Liver (tissue), 3 donors: ENCODE measurements around the gene ZNF749.

Source experiments
- TF ChIP-seq, protein P1 (sequence below): IDR thresholded peaks from 2 replicates; pipeline ENCODE4 v1.6.1; 2016; ENCODE audit warnings: antibody characterized with exemption, mild to moderate bottlenecking
- TF ChIP-seq, protein P2 (sequence below): IDR thresholded peaks from 2 replicates; pipeline ENCODE4 v1.6.1; 2016; ENCODE audit warnings: antibody characterized with exemption
- TF ChIP-seq, protein P3 (sequence below): fragments of 150-350 bp; IDR thresholded peaks from 2 replicates; pipeline ENCODE4 v1.5.1; 2017; ENCODE audit warnings: improper control_type of control experiment, low read depth, low read length; ENCODE audit not compliant: missing input control
- donor health status: healthy.
- donor health status: healthy.

DNA sequence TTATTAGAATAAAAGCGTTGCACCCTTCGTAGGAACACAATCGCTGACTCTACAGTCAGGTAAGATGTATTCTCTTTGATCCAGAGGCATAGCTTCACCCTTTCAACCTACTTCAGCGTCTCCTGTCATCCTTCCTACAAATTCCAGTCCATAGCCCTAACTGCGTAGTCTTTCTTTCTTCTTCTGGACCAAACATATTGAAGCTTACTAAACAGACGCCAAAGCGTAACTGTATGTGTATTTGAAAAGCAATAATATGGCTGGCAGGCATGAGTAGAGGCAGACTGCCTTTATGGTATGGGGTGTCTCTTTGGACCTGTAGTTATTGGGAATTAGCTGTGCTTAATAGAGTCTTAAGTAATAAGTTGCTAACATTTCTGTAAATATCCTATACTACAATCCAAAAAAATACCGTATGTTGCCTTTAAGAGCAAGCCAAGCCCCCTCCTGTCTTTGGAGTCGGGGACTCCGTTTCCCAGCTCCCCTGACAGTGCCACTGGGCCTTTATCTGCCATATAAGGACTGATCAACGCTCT, 45.9 kb upstream of the ZNF749 start:
- TF ChIP-seq, protein P1, sequence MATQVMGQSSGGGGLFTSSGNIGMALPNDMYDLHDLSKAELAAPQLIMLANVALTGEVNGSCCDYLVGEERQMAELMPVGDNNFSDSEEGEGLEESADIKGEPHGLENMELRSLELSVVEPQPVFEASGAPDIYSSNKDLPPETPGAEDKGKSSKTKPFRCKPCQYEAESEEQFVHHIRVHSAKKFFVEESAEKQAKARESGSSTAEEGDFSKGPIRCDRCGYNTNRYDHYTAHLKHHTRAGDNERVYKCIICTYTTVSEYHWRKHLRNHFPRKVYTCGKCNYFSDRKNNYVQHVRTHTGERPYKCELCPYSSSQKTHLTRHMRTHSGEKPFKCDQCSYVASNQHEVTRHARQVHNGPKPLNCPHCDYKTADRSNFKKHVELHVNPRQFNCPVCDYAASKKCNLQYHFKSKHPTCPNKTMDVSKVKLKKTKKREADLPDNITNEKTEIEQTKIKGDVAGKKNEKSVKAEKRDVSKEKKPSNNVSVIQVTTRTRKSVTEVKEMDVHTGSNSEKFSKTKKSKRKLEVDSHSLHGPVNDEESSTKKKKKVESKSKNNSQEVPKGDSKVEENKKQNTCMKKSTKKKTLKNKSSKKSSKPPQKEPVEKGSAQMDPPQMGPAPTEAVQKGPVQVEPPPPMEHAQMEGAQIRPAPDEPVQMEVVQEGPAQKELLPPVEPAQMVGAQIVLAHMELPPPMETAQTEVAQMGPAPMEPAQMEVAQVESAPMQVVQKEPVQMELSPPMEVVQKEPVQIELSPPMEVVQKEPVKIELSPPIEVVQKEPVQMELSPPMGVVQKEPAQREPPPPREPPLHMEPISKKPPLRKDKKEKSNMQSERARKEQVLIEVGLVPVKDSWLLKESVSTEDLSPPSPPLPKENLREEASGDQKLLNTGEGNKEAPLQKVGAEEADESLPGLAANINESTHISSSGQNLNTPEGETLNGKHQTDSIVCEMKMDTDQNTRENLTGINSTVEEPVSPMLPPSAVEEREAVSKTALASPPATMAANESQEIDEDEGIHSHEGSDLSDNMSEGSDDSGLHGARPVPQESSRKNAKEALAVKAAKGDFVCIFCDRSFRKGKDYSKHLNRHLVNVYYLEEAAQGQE: no peak
- TF ChIP-seq, protein P2, sequence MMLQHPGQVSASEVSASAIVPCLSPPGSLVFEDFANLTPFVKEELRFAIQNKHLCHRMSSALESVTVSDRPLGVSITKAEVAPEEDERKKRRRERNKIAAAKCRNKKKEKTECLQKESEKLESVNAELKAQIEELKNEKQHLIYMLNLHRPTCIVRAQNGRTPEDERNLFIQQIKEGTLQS: no peak
- TF ChIP-seq, protein P3, sequence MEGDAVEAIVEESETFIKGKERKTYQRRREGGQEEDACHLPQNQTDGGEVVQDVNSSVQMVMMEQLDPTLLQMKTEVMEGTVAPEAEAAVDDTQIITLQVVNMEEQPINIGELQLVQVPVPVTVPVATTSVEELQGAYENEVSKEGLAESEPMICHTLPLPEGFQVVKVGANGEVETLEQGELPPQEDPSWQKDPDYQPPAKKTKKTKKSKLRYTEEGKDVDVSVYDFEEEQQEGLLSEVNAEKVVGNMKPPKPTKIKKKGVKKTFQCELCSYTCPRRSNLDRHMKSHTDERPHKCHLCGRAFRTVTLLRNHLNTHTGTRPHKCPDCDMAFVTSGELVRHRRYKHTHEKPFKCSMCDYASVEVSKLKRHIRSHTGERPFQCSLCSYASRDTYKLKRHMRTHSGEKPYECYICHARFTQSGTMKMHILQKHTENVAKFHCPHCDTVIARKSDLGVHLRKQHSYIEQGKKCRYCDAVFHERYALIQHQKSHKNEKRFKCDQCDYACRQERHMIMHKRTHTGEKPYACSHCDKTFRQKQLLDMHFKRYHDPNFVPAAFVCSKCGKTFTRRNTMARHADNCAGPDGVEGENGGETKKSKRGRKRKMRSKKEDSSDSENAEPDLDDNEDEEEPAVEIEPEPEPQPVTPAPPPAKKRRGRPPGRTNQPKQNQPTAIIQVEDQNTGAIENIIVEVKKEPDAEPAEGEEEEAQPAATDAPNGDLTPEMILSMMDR: no peak
